OCI-LY3 (cell line): ENCODE results near the gene TSPAN5.
A peak's percentile ranks its signal among the peaks of the same experiment; 100 is the strongest.

Source experiments
- H2AFZ ChIP-seq: fragments of 200-600, 300-600 bp; shearing (Covaris generic); 2 replicates; pipeline ENCODE4 v1.6.0; 2014; ENCODE audit warnings: antibody characterized with exemption, low read depth, low read length
- H3K27ac ChIP-seq: fragments of 200-600, 300-600 bp; sonication (generic); 2 replicates; pipeline ENCODE4 v1.5.1; 2014; ENCODE audit warnings: mild to moderate bottlenecking, low read length, moderate library complexity, mixed read lengths
- H3K27me3 ChIP-seq: fragments of 200-600, 300-600 bp; sonication (generic); 2 replicates; pipeline ENCODE4 v1.6.1; 2014; ENCODE audit warnings: low read depth, low read length, mixed read lengths
- H3K36me3 ChIP-seq: fragments of 200-600, 300-600 bp; sonication (generic); replicated peaks from 2 replicates; pipeline ENCODE3; 2014; ENCODE audit warnings: low read depth, low read length, mixed read lengths
- H3K4me1 ChIP-seq: fragments of 300-600, 200-600 bp; sonication (generic); 2 replicates; pipeline ENCODE4 v1.6.1; 2014; ENCODE audit warnings: low read length, mixed read lengths
- H3K4me2 ChIP-seq: fragments of 200-600, 300-600 bp; sonication (generic); 2 replicates; pipeline ENCODE4 v1.6.1; 2014; ENCODE audit warnings: low read length, mixed read lengths
- H3K4me3 ChIP-seq: fragments of 300-600, 200-600 bp; sonication (generic); 2 replicates; pipeline ENCODE4 v1.5.1; 2014; ENCODE audit warnings: antibody characterized with exemption, mild to moderate bottlenecking, low read length, moderate library complexity
- H3K79me2 ChIP-seq: fragments of 300-600, 200-600 bp; shearing (Covaris generic); 2 replicates; pipeline ENCODE4 v1.6.1; 2014; ENCODE audit warnings: mild to moderate bottlenecking, low read length, mixed read lengths
- H3K9ac ChIP-seq: fragments of 300-600, 200-600 bp; shearing (Covaris generic); 2 replicates; pipeline ENCODE4 v1.6.0; 2014; ENCODE audit warnings: mild to moderate bottlenecking, low read length, moderate library complexity
- H3K9me3 ChIP-seq: fragments of 200-600, 300-600 bp; shearing (Covaris generic); 2 replicates; pipeline ENCODE4 v1.6.1; 2014; ENCODE audit warnings: low read length, mixed read lengths; ENCODE audit not compliant: insufficient read depth
- H4K20me1 ChIP-seq: fragments of 200-600, 300-600 bp; sonication (generic); 2 replicates; pipeline ENCODE4 v1.6.1; 2016; ENCODE audit warnings: low read length, mixed read lengths; ENCODE audit not compliant: insufficient read depth
- EZH2phosphoT487 ChIP-seq: fragments of 200-600 bp; shearing (Covaris generic); IDR thresholded peaks from 2 replicates; pipeline ENCODE4 v1.6.1; 2018; ENCODE audit warnings: antibody characterized with exemption, mixed run types, low read depth
- TF ChIP-seq, protein P1 (sequence below): fragments of 200-600, 300-600 bp; sonication (generic); IDR thresholded peaks from 2 replicates; pipeline ENCODE4 v1.5.1; 2014; ENCODE audit warnings: antibody characterized with exemption, low read length, low read depth

The TSPAN5 gene

DNA sequence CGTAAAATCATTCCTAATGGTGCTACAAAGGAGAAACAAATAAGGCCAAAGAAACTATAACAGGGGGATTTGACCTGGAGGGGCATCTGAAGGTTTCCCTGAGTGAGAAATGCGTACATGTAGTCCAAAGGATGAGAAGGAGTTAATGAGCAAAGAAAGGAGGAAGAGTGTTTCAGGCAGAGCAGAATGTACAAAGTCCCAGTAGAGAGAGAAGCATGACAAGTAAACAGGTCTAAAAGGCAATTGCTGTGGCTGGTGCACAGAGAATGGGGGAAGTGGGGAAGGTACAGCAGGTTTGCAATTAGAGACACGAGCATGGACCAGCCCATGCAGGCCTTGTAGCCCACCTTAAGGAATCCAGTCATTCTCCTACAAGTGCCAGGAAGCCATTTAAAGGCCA lies 145.5 kb downstream of the TSPAN5 start:
- H2AFZ ChIP-seq, result no peak overlapping the region
- no peak overlapping the region for H3K9ac ChIP-seq
- no peak for TF ChIP-seq EZH2phosphoT487
- TF ChIP-seq, protein P1, sequence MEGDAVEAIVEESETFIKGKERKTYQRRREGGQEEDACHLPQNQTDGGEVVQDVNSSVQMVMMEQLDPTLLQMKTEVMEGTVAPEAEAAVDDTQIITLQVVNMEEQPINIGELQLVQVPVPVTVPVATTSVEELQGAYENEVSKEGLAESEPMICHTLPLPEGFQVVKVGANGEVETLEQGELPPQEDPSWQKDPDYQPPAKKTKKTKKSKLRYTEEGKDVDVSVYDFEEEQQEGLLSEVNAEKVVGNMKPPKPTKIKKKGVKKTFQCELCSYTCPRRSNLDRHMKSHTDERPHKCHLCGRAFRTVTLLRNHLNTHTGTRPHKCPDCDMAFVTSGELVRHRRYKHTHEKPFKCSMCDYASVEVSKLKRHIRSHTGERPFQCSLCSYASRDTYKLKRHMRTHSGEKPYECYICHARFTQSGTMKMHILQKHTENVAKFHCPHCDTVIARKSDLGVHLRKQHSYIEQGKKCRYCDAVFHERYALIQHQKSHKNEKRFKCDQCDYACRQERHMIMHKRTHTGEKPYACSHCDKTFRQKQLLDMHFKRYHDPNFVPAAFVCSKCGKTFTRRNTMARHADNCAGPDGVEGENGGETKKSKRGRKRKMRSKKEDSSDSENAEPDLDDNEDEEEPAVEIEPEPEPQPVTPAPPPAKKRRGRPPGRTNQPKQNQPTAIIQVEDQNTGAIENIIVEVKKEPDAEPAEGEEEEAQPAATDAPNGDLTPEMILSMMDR, result no peak
- H3K4me2 ChIP-seq, result no peak overlapping the region
- peaks cover 35% of the 10 kb centered on the region for H3K4me1 ChIP-seq
- H3K4me3 ChIP-seq, result no peak overlapping the region
- peaks cover 35% of the 10 kb centered on the region for H3K79me2 ChIP-seq
- peaks cover 9% of the 10 kb centered on the region for H3K9me3 ChIP-seq
- H4K20me1 ChIP-seq, result peaks cover 6% of the 10 kb centered on the region; the same call in 1 of the 2 replicates
- H3K36me3 ChIP-seq, result peaks cover 8% of the 10 kb centered on the region
- no peak overlapping the region for H3K27ac ChIP-seq
- H3K27me3 ChIP-seq, result no peaks in the 10 kb centered on the region

DNA sequence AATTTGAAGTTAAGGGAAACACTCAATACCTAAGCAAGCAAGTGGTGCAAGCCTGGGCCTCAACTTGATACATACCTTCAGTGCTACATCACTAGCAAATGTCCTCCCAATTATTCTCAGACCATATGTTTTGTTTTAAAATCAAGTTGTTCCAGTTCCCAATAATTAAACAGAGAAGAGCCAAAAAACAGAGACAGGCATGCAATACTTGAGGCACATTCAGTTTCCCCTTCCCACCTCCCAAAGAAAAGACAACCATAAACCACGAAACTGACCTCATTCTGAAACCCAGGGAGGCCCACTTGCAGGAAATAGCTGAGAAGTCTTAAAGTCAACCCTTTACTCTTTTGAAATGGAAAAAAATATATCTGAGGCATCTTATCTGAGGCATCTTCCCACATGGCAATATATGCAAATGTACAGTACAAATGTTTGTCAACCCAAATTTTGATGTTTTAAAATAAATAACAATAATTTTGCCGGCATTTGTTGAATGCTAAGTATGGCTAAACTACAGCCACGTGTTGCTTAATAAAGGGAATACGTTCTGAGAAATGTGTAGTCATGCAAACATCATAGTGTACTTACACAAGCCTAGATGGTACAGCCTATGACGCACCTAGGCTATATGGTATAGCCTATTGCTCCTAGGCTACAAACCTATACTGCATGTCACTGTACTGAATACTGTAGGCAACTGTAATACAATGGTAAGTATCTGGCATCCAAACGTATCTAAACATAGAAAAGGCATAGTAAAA lies 147.5 kb downstream of the TSPAN5 start:
- Histone ChIP-seq H3K4me1 (peaks cover 20% of the 10 kb centered on the region), H4K20me1 (peaks cover 6% of the 10 kb centered on the region; the same call in 1 of the 2 replicates), H3K9me3 (no peaks in the 10 kb centered on the region), H3K27me3 (no peaks in the 10 kb centered on the region), H3K27ac (no peak overlapping the region), H3K79me2 (peaks cover 16% of the 10 kb centered on the region), H2AFZ (no peak overlapping the region), H3K4me3 (no peak overlapping the region), H3K9ac (no peak overlapping the region), H3K36me3 (no peaks in the 10 kb centered on the region), H3K4me2 (peak overlapping the region; percentile 25; the same call in 1 of the 2 replicates)
- TF ChIP-seq EZH2phosphoT487, result no peak
- TF ChIP-seq, protein P1, result no peak

DNA sequence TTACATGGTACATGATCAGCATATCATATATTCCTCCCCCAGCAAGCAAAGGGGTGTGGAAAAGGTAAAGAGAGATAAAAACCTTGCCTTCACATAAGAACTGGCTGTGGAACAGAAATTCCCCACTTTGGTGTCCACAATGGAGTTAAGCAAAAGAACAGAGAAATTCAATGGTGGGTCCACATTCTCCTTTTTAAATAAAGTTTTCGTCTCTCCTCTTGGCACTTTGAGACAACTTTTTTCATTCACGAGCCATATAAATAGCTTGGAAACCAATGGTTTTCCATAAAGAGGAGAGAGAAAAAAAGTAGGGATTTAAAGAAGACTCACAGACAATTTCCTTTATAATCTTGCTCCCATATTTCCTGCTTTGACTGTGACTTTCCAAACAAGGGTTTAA lies 148.1 kb downstream of the TSPAN5 start:
- Histone ChIP-seq H3K79me2 (peaks cover 15% of the 10 kb centered on the region), H3K27me3 (no peaks in the 10 kb centered on the region), H3K4me2 (no peak overlapping the region), H4K20me1 (peaks cover 6% of the 10 kb centered on the region; the same call in 1 of the 2 replicates), H3K9me3 (no peaks in the 10 kb centered on the region), H3K9ac (no peak overlapping the region), H3K4me3 (no peak overlapping the region), H3K36me3 (no peaks in the 10 kb centered on the region), H2AFZ (no peak overlapping the region), H3K4me1 (peaks cover 15% of the 10 kb centered on the region), H3K27ac (no peak overlapping the region)
- TF ChIP-seq EZH2phosphoT487, result no peak
- TF ChIP-seq, protein P1, result no peak

DNA sequence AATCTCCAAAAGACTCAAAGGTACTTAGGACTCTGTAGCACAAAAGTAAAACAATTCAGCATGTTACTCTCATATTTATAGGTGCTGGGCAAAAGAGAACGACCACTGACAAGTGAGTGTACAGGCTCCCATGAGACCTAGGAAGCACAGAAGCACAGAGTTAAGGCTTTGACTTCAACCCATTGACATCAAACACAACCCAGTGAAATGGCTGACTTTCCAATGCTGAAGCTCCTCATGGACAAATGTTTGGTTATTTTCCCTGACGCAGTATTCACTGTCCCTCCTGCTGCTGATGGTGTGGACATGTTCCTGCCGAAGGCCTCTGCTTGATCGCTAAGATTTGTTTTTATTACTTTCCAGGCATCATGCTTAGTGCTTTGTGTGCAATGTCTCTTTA lies 148.7 kb downstream of the TSPAN5 start:
- H3K36me3 ChIP-seq, result no peaks in the 10 kb centered on the region
- no peaks in the 10 kb centered on the region for H3K27me3 ChIP-seq
- H3K4me2 ChIP-seq, result no peak overlapping the region
- H3K4me3 ChIP-seq, result no peak overlapping the region
- H4K20me1 ChIP-seq, result peaks cover 6% of the 10 kb centered on the region; the same call in 1 of the 2 replicates
- peaks cover 10% of the 10 kb centered on the region for H3K4me1 ChIP-seq
- no peak overlapping the region for H2AFZ ChIP-seq
- no peaks in the 10 kb centered on the region for H3K9me3 ChIP-seq
- H3K79me2 ChIP-seq, result peaks cover 15% of the 10 kb centered on the region
- H3K27ac ChIP-seq, result no peak overlapping the region
- TF ChIP-seq, protein P1, result no peak
- no peak for TF ChIP-seq EZH2phosphoT487
- H3K9ac ChIP-seq, result no peak overlapping the region
